ENCODE data around the gene PINK1.

The PINK1 gene

DNA sequence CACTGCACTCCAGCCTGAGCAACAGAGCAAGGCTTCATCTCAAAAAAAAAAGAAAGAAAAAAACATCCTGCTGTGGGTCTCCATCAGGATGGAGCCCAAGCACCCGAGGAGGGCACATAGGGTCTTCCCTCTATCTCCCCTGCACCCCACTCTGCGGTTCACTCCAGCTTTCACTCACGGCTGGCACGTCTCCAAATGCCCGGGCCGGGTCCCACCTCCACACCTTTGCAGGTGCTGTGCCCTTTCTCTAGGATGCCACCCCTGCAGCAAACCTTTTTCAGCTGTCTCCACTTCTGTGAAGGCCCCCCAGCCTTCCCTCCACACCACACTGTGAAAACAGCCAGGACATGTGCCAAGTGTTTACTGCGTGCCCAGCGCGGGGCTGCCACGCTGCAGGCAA is 50.4 kb downstream of the PINK1 start:
- DNase-seq, result no peak

DNA sequence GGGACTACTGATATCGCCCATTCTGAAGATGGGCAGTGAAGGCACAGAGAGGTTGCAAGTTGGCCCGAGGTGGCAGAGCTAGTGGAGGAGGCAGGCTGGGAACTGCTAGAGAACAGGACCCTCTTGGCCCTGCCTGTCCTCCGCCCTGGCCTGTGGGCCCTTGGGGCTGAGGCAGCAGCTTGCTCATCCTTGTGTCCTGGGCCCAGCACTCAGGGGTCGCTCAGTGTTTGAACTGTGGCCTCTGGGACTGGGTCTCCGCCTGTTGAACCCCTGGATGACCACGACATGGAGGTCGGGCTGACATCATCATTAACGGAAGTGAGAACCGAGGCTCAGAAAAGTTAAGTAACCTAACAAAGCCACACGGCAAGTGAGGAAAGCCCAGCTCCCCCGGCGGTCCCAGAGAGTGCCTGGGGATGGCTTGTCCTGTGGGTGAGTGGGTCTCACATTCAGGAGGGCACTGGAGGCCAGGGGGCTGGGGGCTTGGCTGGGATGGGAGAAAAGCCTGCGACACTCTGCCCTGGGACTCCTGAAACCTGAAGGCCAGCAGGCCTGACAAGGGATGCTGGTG is 50.9 kb downstream of the PINK1 start:
- no peak for DNase-seq

DNA sequence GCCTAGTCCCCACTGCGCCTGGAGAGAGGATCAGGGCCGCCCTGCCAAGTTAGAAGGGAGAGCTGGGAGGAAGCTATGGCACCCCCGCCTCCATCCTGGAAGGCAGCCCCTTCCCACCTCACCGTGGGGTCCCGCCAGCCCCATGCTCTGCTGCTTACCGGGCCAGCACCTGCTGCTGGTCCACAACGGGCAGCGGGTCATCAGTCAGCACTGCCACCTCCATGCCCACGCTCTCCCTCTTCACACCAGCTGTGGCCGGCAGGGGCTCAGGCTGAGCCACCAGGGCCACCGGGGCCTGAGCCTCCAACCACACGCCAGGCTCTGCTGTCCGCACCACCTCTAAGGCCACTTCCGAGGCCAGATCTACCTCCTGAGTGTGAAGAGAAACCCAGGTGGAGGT is 51.4 kb downstream of the PINK1 start:
- DNase-seq, result no peak

DNA sequence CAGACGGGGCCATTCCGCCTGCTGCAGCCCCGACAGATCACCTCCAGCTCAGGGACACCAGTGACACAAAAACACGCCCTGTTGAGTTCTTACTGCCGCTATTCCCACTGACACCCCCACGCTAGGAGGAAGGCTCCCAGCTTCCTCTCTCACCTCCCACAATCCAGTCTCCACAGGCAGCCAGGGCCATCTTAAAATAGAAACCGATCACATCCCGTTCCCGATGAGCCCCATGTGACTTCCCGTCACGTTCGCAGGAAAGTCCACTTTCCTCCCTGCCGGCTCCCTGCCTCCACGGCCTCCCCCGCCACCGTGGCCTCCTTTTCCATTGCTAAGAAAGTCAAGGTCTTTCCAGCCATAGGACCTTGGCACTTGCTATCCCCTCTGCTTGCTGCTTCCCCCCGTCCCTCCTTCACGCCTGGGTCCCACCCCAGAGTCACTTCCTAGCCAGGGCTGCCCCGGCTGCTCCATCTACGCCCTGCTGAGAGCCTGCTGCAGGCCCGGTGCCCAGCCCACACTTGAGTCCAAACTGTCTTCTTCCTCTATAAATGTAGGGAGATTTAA is 51.9 kb downstream of the PINK1 start:
- DNase-seq, result no peak

DNA sequence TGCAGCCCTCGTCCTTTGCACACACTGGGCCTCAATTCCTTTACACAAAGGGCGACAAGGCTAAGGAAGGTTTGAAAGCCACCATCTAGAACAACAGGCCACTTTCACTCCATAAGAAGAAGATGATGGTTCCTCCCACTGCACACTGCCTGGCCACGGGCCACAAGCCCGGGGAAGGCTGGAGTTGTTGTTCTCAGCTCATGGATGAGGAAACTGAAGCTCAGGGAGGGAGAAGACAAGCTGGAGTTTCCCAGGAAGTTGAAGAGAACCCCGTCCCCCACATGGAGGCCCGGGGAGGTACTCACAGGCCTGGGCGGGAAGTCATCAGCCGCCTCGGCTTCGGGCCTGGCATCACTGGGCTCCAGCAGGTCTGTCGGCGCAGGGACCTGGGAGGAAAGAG is 52.5 kb downstream of the PINK1 start:
- no peak for DNase-seq

DNA sequence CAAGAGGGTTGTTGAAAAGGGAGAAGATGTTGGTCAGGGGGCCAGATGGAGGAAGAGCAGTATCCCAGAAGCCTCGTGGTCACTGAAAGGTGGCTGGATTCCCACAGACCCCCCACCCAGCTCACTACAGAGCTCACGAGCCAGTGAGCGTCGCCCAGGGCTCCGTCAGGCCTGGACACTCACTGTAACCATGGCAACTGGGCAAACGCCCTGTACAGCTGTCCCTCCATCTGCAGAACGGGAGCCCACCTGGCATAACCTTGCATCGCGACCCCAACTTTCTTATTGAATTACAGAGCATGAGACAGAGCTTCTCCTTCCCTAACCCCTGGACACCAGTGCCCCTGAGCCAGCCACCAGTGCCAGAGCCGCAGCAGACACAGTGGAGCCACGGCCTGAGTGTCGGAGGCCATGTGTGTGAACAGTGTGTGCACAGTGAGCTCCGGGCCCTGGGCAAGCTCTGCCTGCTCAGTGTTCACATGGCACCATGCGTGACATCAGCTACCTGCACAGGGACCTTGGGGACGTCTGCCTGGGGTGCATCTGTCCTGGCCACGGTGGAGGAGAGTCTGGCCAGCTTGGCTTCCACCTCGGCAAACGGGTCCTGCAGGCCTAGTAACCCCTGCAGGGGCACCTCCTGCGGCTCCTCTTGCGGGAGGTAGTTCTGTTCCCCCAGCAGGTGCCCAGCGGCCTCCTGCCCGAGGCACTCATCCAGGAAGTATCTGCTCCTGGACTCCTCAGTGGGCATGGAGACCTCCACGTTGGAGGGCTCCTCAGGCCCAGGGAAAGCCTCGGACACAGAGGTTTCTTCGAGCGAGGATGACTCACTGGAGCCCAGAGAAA is 53.8 kb downstream of the PINK1 start:
- no peak for DNase-seq

DNA sequence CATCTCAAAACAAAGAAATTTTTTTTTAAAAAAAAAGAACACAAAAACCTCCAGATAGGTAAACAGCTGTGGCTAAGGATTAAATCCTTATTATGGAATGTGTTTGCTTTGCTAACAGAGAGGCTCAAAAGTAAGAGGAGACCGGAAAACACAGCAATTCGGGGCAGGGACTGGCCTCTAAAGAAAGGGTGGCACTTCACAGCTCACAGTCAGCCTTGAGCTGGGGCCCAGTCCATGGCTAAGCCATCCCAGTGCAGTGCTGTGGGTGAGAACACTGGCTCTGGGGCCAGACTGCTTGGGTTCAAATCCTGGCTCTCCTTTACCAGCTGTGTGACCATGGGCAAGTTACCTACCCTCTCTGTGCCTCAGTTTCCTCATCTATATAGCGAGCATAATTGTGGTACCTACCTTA is 56.4 kb downstream of the PINK1 start:
- no peak for DNase-seq

DNA sequence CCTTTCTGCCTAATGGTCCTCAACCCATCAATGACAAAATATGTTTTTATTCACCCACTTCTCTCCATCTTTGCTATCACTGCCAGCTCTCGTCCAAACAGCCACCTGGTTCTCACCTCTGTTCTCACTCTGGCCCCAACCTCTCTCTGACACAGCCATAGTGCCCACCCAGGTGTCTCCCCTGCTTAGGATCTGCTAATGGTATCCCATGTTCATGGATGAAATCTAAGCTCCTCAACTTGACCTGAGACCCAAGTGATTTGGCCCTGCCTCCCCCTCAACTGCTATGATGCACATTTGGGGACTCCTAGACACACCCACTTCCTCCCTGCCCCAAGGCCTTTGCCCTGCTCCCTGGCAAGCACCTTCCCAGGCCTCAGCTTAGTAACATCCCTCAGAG is 58.6 kb downstream of the PINK1 start:
- DNase-seq, result no peak

DNA sequence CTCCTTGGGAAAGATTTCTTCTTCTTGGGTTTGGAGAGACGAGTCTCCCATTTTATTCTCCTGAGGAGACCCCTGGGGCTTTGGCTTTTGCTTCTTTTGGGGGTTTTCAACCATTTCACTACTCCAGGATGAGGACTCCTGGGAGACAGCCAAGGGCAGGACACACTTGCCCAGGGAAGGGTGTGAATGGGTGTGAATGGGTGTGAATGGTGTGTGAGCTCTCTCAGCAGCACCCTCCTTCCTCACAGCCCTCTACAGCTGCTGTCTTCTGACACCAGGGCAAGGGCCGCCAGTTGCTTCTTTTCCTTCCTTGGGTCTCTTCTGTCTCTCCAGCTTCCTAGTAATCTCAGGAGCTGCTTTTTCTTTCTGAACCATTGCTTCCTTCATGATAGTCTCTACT is 60.4 kb downstream of the PINK1 start:
- DNase-seq, result no peak

DNA sequence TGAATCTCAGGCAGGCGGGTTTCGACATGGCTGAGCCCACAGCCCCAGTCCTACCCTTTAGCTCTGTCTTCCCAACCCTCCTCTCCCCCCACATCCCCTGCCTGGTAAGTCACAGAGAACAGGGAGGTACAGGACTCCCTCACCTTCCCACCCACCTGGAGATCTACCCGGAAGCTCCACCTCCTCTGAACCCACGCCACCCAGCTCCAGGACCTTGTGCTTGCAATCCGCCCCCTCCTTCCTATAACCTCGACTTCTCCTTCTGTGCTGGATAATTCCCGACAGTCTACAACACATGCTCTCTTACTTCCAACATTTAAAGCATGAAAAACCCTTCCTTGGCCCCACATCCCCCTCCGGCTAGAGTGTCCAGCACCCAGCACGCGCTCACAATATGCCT is 62.3 kb downstream of the PINK1 start:
- no peak for DNase-seq

DNA sequence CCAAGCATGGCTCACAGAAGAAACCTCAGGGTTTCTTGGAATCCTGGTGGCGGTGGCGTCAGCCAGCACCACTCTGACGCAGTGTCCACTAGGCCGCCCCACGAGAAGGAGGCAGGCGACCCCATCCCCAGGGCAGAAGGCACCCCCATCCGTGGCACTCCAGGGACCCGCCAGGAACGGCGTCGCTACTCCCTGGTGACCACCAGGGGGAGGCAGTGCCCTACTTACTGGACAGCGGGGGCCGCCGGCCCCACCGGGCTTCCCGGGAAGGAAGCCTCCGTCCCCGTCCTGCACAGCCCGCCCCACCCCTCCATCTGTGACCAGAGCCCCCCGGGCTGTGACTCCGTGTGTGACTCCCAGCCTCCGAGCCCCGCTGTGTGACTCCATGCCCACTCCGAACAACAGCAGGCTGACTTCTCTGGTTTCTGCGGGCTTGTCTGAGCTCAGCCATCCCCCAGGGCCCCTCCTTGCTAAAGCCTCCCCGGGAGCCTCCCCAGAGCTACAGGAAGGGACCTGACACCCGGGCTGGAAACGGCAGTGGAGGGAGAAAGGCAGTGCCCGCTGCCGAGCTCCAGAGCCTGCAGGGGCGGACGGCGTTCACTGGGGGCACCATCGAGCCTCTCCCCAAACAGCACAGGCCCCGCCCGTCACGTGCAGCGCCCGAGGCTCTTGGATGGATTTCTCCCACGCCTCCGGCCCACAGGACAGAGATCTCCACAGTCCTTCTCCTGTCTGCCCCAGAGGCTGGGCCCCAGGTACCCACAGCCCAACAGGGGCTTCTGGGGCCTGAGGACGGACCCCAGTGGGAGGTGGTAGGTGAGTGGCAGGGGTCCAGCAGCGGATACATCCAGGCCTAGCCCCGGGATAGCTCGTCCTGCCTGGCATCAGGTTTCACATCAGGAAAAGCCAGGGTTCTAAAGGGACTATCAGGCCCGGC is 63.4 kb downstream of the PINK1 start:
- DNase-seq, result peak; percentile 91

DNA sequence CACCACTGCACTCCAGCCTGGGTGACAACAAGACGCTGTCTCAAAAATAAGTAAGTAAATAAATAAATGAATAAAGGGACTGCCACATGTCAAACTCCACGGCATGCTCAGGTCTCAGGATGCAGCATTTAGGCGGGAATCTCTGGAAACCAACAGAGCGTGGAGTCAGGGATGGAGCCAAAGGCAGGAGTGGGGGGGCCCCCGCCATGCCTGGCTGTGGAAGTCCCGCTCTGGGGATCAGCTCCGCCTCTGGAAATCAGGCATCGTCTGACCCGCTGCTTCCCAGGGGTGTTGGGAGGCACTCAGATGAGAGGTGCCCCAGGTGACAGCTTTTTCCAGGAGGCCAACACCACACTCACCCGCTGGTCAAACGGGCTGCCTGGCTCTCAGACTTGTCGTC is 64.3 kb downstream of the PINK1 start:
- DNase-seq, result no peak

DNA sequence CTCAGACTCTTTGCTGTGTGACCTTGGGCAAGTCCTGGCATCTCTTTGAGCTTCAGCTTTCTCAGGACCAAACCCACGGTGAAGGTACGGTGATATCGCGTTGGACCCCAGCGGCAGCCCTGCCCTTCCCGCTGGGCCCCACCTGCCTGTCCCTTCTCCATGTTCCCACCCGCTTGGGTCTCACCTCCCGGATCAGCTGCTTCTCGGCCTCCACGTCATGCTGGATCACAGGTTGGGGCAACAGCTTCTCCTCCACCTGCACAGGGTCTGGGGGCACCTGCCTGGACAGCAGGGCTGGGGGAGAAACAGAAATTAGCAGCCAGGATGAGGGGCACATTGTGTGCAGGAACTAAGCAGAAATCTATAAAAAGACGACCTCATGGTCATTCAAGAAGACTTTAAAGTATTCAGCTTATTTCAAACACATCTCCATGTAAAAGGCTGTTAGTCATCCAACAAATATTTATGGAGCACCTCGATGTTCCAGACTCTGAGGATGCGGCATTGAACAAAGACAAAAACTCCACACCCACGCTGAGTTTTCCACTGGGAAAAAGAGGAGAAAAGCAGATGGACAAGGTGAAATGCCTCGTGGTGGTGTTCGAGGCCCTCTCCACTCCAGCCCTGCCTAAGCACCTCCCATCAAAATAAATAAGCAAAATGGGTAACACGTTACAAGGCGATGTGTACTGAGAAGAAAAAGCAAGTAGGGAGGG is 65.1 kb downstream of the PINK1 start:
- no peak for DNase-seq

DNA sequence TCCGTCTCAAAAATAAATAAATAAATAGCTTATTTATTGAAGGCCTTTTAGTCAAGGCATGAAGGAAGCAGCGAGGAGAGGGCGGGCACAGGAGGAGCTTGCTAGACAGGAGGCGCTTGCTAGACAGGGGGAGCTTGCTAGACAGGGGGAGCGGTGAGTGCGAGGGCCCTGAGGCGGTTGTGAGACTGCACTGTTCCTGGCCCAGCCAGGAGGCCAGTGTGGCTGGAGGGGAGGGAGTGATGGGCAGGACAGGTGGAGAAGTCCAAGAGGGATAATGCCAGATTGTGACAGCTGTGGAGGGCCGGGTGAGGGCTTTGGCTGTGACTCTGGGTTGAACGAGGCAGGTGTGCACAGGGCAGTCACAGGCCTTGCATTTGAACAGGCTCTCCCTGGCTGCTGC is 66.3 kb downstream of the PINK1 start:
- no peak for DNase-seq

DNA sequence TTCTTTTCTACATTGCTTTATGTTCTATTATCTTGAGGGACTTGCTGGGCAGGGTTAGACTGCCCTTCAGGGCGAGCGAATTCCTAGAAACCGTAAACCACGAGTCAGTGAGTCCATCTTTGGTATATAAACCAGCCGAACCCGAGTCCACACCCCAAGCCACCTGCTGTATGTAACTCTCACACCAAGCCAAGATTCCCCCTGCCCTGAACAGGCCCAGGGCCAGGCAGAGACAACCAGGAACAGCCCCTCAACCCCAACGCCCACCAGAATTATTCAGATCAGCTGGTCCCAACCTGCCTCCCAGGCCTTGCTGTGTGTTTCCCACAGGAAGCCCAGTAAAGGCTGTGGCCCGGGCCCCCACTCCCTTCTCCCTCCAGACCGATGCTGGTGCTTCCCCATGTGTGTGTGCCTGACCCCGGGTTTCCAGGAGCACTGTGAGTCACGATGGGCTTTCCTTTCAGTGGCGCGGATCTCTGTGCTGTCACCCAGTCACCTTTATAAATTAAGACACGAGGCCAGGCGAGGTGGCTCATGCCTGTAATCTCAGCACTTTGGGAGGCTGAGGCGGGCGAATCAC is 67.5 kb downstream of the PINK1 start:
- peak; percentile 18 for DNase-seq

Measured in OCI-M1 (cell line).